ENCODE data around the gene MKLN1. TPM values are rescaled to one million over a fixed set of nuclear protein-coding genes. Genes with fewer than 3 reads are reported as not detected.
A peak's percentile ranks its signal among the peaks of the same experiment; 100 is the strongest.

Gene MKLN1
- total and polyA plus RNA-seq, 7 donors: 6.6 to 68.1 (median 48.2) TPM

GRCh38 chr7:131493081-131493480, 165.4 kb downstream of the MKLN1 start:
- no peak for TF ChIP-seq POLR2AphosphoS5 (IDR thresholded peaks at IDR 0.05)
- no peak for DNase-seq
- intact Hi-C loops (cut with DNase I): no loop called here
- WGBS, 2 donors: 92% methylated on average over 2 of the region's 2 CpGs
- H3K27me3 ChIP-seq: no peaks in the 10 kb centered on the region
- H3K4me1 ChIP-seq: peaks cover 0 to 10% (median 5%) of the 10 kb centered on the region in 4 donors
- no peaks in the 10 kb centered on the region for H3K9me3 ChIP-seq
- H3K36me3 ChIP-seq: peaks cover 0 to 12% (median 0%) of the 10 kb centered on the region in 4 donors
- no peak overlapping the region for H3K4me3 ChIP-seq
- H3K27ac ChIP-seq: no peak overlapping the region

- H3K4me1 ChIP-seq: peaks cover 0 to 13% (median 7%) of the 10 kb centered on the region in 4 donors
- DNase-seq: no peak
- H3K4me3 ChIP-seq: no peak overlapping the region
- peaks cover 0 to 9% (median 0%) of the 10 kb centered on the region in 4 donors for H3K36me3 ChIP-seq
- H3K9me3 ChIP-seq: no peaks in the 10 kb centered on the region
- no peak for TF ChIP-seq CTCF (IDR thresholded peaks at IDR 0.05)
- no peak for TF ChIP-seq POLR2AphosphoS5 (IDR thresholded peaks at IDR 0.05)
- no peak for TF ChIP-seq POLR2A (IDR thresholded peaks at IDR 0.05)
- TF ChIP-seq EP300 (IDR thresholded peaks at IDR 0.05): no peak
- no peaks in the 10 kb centered on the region for H3K27me3 ChIP-seq
- intact Hi-C loops (cut with DNase I): no loop called here
- no peak overlapping the region for H3K27ac ChIP-seq
These were observed 165.9 kb downstream of the MKLN1 start for GRCh38 chr7:131493581-131493980.

GRCh38 chr7:131494182-131494581, 166.5 kb downstream of the MKLN1 start:
- Histone ChIP-seq H3K36me3 (peaks cover 0 to 5% (median 0%) of the 10 kb centered on the region in 4 donors), H3K27ac (no peak overlapping the region), H3K9me3 (no peaks in the 10 kb centered on the region), H3K27me3 (no peaks in the 10 kb centered on the region), H3K4me3 (no peak overlapping the region), H3K4me1 (peaks cover 0 to 13% (median 7%) of the 10 kb centered on the region in 4 donors)
- WGBS, 2 donors: 86 to 94% methylated on average over 2 of the region's 2 CpGs
- TF ChIP-seq POLR2A (IDR thresholded peaks at IDR 0.05) (no peak), CTCF (IDR thresholded peaks at IDR 0.05) (no peak), POLR2AphosphoS5 (IDR thresholded peaks at IDR 0.05) (no peak), EP300 (IDR thresholded peaks at IDR 0.05) (no peak)
- DNase-seq: no peak
- intact Hi-C loops (cut with DNase I): no loop called here

- Histone ChIP-seq H3K36me3 (peaks cover 0 to 12% (median 0%) of the 10 kb centered on the region in 4 donors), H3K9me3 (no peaks in the 10 kb centered on the region), H3K27ac (no peak overlapping the region), H3K4me3 (no peak overlapping the region), H3K27me3 (no peaks in the 10 kb centered on the region), H3K4me1 (peaks cover 0 to 13% (median 5%) of the 10 kb centered on the region in 4 donors)
- intact Hi-C loops (cut with DNase I): no loop called here
- no peak for TF ChIP-seq POLR2A (IDR thresholded peaks at IDR 0.05)
- no peak for TF ChIP-seq CTCF (IDR thresholded peaks at IDR 0.05)
- no peak for TF ChIP-seq EP300 (IDR thresholded peaks at IDR 0.05)
- no peak for TF ChIP-seq POLR2AphosphoS5 (IDR thresholded peaks at IDR 0.05)
- WGBS, 2 donors: 80 to 81% methylated on average over 7 of the region's 7 CpGs
- DNase-seq: no peak
These were observed 168.2 kb downstream of the MKLN1 start for GRCh38 chr7:131495669-131496498.

- 76 to 80% methylated on average over 7 of the region's 7 CpGs for WGBS, 2 donors
- H3K9me3 ChIP-seq: no peaks in the 10 kb centered on the region
- intact Hi-C loops (cut with DNase I): no loop called here
- peak; percentile 85 for DNase-seq
- H3K4me3 ChIP-seq: no peak overlapping the region
- peaks cover 0 to 12% (median 0%) of the 10 kb centered on the region in 4 donors for H3K36me3 ChIP-seq
- H3K27me3 ChIP-seq: no peaks in the 10 kb centered on the region
- TF ChIP-seq CTCF (IDR thresholded peaks at IDR 0.05): no peak
- TF ChIP-seq POLR2AphosphoS5 (IDR thresholded peaks at IDR 0.05): peak in 1 of 4 donors; percentile 30
- no peak for TF ChIP-seq EP300 (IDR thresholded peaks at IDR 0.05)
- TF ChIP-seq POLR2A (IDR thresholded peaks at IDR 0.05): no peak
- H3K27ac ChIP-seq: peak overlapping the region; percentile 19 to 42 (median 40)
- H3K4me1 ChIP-seq: peaks cover 0 to 13% (median 5%) of the 10 kb centered on the region in 4 donors
These were observed 169.8 kb downstream of the MKLN1 start for GRCh38 chr7:131497454-131497853.
